B cell (primary cell): ENCODE data around the gene MAP2K1.

ENCODE experiments used
- CTCF ChIP-seq: fragments of 200-600 bp; IDR thresholded peaks from one replicate; pipeline ENCODE4 v1.8.0; 2022; ENCODE audit warnings: antibody characterized with exemption, mild to moderate bottlenecking
- EZH2 ChIP-seq: IDR thresholded peaks from 2 replicates; pipeline ENCODE4 v1.6.1; 2012; ENCODE audit warnings: borderline replicate concordance, low read depth, mild to moderate bottlenecking, moderate library complexity, low read length; ENCODE audit not compliant: insufficient read depth, poor library complexity, severe bottlenecking

- TF ChIP-seq CTCF (no peak), EZH2 (no peak)
Measured at GRCh38 chr15:66430627-66431255, 44.0 kb downstream of the MAP2K1 start.
